NCI-H69 (cell line): ENCODE data around the gene CEP170B.
"Not testable (repeated sequence)": the region's sequence is repeated elsewhere in the genome, so short reads cannot be mapped to it uniquely, and the experiment has no call there.

Experiments
- DNase-seq: peaks from one replicate; lab custom pipeline; 2025; lab: John Stamatoyannopoulos, UW

The CEP170B gene

DNA sequence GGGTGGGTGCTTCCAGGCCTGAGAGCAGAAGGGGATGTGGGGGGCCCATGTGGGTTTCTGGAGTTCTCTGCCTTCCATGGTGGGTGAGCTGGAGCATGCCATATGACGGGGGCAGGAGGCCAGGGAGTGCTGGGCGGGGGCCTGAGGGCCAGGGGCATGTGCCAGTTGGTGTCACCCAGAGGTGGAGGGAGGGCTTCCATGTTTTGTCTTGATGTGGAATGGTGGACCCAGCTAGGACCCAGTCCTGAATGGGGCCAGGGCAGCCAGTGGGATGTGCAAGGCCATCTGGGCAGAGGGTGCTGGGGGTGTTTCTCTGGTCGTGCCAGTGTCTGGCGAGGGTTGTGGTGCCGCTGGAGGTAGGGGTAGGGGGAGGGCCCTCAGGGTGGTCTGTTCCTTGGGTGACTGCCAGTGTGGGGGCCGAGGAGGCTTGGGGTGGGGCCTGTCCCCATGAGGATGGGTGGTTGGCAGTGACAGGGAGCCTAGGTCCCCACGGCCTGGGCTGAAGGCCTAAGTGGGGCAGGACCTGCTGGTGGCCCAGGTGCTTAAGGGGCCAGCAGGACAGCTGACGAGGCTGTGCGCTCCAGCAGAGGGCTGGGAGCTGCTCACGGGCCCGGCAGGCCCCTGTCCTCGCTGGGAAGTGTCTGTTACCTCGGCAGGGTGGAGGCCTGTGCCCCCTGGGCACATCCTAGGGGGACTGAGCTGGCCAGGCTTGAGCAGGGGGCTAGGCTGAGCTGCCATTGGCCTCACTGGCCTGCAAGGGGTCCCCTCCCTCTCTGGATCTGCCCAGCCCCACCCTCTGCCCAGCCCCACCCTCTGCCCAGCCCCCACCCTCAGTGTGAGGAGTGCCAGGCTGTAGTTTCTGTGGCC is 26.8 kb downstream of the CEP170B start:
- DNase-seq: no peak

DNA sequence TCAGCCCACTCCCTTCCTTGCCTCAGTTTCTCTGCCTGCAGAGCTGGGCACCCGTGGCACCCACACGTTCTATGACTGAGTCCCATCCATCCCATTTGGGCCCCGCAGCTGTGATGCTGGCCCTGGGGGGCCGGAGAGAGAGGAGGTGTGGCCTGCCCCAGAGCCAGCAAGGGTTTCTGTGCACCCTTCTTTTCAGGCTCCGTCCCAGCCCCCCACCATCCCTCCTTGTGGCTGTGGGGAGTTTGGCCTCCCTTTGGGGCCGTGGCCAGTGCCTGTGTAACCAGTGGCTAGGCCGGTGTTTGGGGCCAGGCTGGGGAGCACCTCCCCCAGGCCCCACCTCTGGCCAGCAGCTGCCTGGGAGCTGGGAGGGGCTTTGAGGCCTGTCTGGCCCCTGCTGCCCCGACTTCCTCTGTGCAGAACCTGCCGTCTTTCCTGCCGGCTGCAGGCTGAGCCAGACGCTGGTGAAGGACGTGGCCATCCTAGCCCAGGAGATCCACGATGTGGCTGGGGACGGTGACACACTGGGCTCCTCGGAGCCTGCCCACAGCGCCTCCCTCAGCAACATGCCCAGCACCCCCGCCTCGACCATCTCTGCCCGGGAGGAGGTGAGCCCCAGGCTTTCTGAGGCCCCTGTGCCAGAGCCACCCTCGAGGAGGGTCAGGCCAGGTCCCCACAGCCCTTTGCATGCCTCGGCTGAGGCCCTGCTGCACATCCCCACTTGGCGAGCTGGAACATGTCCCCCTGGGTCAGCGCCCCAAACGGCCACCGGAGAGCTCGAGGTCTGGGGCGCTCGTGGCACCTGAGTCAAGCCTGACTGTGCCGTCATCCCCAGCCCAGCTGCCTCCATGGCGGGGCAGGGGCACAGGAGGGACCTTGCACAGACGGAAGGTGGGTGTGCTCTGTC is 27.7 kb downstream of the CEP170B start:
- DNase-seq: peak; percentile 33

DNA sequence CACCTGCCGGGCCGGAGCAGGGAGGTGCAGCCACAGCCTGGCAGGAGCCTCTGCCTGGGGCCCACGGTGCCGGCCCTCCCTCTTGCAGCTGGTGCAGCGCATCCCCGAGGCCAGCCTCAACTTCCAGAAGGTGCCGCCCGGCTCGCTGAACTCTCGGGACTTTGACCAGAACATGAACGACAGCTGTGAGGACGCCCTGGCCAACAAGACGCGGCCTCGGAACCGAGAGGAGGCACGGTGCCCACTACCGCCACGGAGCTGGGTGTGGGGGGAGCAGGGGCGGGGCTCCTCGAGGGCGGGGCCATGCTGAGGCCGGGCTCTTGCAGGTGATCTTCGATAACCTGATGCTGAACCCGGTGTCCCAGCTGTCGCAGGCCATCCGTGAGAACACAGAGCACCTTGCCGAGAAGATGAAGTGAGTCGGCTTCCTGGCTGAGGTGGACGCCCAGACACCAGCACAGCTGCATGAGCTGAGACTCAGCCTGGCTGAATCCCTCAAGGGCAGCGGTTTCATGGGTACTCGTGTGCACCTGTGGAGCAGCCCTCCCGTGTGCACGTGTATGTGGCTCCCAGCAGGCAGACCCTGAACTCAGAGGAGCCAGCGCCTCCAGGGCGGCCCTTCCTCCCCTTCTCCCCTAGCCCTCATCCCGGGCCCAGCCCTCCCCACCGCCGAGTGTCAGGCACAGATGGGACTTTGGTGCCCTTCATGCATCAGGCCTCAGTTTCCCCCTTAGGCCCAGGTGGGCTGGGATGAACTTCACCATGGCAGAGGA is 28.6 kb downstream of the CEP170B start:
- peak; percentile 43 for DNase-seq

DNA sequence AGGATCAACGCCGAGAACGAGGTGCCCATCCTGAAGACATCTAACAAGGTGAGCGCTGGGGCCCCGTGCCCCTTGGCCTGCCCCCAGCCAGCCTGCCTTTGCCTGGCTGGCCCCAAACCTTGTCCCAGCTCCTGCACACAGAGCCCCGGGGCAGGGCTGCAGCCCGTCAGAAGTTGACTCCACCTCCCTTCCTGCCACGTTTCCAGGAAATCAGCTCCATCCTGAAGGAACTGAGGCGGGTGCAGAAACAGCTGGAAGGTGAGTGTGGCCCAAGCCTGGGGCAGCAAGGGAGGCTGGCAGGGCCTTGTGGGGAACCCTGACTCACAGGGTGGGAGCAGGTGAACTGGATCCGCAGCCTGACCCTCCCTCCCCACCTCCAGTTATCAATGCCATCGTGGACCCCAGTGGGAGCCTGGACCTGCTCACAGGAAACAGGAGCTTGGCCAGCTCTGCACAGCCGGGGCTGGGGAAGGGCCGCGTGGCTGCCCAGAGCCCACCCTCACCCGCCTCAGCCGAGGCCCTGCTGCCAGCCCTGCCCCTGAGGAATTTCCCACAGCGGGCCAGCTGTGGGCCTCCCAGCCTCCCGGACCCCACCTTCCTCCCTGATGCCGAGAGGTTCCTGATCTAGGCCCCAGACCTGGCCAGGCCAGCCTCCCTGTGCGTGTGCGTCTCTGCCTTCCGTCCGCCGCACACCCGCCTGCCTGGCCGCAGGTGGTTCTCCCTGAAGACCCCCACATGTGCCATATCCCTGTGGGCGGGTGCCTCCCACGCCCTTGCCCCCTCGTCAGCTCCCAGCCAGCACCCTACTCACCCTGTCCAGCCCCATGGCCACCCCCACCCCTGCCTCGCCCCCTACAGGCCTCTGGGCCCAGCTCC is 29.5 kb downstream of the CEP170B start:
- DNase-seq: no peak

DNA sequence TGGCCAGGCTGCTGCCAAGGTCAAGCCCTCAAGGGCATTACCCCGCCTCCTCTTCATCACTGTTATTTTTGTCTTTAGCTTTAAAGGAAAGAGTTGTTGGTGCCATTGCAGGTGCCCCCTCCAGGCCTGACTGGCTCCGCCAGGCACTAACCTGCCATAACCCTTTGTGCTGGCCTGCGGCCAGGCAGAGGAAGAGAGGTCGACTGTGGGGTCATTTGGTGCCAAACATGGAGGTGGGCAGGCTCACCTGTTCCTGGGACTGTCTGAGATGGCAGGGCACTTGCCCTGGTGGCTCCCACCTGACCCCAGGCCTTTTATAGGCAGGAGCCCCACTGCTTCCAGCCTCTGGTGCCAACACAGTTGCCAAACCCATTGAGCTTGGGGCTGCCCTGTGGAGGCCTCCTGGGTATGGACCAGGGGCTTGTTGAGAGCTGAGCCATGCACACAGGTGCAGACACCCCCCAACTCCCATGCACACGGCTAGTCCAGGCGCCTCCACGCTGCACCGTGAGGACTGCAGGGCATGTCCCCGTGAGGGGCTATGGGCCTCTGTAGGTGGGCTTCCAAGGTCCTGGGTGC is 30.2 kb downstream of the CEP170B start:
- DNase-seq: no peak

DNA sequence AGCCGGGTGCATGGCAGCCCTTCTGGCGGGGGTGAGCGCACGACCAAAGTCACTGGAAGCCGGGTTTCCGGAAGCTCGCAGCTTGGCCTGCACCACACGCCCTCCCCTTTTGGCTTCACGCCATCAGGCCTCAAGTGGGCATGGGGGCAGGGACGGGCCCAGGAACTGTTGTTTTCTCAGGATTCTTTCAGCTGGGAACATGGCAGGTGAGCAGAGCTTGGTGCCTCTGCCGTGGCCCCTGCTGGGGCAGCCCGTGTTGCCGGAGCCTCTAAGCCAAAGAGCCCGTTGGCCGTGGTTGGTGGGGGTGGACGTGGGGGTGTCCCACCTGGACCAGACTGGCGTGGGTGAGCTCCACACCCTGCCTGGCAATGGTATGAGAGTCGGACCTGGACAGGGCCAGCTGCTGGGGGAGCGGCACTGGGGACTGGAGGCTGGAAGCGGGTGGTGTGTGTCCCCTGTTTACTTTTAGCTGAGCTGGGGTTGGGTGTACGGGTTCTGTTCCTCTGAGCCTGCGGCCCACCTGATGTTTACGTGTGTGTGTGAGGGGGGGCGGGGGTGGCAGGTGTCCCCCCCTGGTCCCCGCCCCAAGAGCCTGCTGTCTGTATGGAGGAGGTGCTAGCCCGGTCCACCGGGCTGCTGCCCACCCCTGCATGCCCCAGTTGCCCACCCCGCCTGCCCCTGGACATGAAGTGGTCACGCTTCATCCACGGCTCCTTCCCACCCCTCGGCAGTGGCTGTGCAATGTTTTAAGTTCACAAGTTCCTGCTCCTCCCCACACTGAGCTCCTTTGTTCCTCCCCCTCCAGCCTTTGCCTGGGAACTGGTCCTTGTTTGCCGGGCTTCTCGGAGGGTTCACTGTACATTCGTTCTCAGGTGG is 31.0 kb downstream of the CEP170B start:
- peak; percentile 94 for DNase-seq

DNA sequence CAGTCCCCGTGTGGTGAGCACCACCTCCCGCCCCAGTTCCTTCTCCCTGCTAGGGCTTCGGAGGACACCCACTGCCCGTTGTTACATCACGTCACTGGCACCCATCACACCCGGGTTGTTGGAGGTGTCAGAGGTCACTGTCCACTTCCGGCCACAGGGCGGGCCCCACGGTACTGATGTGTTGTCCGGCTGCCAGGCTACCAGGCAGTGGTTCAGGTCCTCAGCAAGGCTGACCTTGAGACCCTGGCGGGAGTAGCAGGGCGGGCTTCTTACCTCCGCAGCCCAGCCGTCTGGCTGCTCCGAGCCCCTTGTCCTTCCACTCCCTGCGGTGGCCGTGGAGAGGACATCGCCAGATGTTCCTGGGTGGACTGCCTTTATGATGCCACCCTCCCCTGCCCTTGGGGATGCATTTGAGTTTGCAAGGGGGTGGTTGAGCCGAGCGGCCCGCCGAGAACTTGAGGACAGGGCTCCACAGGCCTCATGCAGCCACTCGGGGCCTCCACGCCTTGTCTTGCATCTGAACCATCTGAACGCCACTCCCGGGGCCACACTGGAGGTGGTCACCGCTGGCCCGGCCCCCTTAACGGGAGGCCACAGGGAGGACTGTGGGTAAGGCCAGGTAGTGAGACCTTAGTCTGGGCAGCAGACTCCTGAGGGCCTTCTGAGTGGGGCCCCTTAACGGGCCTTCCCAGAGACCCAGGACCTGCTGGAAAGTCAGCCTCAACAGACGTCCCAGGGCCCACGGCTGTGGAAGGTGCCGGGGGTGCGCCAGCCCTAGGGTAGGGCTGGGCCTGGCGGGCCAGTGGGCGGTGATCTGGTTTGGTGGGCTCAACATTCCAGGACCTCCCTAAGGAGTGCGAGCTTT is 32.5 kb downstream of the CEP170B start:
- no peak for DNase-seq

DNA sequence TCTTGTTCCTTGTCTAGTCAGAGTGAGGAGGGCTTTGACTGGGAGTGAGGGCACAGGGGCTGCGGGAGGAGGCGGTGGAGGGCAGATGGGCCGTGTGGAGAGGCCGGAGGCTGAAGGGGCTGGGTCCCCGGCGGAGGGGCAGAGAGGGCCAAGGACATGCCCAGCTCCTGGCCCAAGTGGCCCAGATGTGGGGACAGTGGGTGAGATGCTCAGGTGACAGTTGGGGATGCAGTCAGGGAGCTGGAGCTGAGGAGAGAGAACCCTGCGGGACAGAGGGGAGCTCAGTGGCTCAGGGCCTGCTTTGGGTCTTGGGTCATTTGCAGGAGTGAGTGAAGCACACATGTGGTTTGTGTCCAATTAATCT is 33.1 kb downstream of the CEP170B start:
- no peak for DNase-seq

DNA sequence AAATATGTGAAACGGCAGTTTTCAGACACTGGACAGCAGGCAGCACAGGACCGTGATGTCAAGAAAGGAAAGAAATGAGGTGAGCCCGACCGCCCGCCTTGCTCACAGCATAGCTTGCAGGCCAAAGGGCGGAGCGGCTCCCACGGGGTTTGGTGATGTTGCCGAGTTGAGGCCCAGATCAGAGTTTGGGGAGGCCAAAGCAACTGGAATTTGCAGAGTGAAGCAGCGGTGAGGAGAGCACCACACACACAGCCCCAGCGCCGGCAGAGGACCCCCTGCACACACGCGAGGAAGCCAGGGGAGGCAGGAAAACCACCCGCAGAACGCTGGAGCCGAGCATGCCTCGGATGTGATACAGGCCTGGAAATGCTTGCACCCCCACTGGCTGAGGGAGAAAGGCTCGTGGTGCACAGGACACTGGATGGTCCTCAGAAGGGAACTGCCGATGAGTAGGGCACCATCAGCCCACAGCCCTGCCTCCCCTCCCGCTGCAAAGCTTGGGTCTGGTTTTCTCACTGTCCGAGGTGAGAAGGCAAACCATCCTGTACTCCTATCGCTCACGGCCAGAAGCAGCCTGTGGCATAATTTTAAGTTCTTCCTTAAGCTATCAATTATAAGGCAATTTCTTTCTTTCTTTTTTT is 33.9 kb downstream of the CEP170B start:
- no peak for DNase-seq

DNA sequence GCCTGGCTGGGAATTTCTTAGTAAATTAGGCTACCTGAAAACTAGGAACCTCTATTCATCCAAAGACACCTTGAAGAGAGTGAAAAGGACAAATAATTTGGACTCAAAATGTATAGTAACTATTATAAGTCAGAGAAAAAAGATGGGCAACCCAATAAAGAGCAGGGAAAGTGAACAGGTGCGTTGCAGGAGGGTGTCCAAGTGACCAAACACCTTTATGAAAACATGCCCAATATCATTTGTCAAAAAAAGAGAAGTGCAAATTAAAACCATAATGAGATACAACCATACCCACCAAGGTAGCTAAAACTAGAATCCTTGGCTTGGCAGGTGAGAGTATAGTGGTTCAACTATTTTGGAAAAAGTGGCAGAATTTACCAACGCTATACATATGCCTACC is 34.7 kb downstream of the CEP170B start:
- DNase-seq: no peak

DNA sequence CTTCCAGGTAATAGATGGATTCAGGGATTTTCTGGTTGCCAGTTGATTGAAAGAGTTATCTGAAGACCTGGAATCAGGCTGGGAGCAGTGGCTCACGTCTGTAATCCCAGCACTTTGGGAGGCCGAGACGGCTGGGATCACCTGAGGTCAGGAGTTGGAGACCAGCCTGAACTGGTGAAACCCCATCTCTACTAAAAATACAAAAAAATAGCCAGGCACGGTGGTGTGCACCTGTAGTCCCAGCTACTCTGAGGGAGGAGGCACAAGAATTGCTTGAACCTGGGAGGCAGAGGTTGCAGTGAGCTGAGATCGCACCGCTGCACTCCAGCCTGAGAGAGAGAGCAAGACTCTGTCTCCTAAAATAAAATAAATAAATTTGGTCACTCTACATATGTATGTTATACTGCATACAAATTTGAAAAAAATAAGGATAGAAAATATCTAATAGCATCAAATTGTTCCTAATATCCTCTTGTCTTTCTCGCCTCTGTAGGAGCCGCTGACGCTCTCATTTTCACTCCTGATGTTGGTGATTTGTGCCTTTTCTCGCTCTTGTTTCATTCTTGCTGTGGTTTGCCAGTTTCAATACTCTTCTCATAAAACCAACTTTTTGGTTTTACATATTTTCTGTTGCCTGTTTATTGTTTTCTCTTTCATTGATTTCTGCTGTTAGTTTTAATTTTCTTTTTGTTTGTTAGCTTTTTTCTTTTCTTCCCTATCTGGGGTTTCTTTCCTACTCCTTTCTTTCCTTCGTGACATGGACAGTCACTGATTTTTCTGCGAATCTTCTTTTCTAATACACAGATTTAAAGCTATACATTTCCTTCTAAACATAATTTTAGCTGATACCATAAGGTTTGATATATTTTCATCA is 35.8 kb downstream of the CEP170B start:
- no peak for DNase-seq

DNA sequence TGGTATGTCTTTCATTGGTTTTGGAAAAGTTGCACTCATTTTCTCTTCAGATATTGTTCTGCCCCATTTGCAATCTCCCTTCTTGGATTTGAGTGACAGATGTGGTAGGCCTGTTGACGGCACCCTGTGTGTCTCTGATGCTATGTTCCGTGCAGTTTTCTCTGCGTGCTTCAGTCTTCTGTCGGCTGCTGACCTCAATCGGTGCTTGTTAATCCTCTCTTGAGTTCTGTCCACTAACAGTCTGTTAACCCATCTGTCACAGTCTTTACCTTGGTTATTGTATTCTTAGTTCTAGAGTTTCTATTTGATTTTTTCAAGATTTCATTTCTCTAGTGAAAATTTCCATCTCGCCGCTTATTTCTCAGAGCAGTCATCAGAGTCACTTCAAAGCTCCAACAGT is 38.9 kb downstream of the CEP170B start:
- DNase-seq: no peak

DNA sequence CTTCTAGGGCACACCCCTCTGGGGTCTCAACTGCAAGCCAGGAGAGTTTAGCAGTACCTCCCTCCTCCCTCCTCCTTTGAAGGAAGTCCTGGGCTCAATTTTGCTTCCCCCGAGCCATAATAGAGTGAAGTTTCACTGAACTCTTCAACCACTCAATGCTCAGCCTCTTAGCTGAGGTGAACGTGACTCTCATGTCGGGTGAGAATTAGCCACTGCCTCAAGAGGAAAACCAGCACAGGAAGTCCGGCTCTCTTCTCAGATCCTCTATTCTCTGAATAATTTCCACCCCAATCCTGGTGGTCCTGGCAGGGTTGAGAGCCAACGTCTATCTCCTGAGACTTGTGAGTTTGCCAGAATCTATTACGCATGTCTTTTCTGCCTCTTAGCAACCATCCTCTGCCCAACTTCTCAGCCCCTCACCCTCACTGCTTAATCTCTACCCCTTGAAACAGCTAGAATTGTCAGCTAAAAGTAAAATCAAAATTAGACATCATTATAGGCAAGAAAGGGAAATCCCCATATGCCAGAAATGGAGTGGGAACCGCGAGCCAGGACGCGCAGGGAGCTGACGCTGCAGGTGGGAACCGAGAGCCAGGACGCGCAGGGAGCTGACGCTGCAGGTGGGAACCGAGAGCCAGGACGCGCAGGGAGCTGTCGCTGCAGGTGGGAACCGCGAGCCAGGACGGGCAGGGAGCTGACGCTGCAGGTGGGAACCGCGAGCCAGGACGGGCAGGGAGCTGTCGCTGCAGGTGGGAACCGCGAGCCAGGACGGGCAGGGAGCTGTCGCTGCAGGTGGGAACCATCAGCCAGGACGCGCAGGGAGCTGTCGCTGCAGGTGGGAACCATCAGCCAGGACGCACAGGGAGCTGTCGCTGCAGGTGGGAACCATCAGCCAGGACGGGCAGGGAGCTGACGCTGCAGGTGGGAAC is 39.8 kb downstream of the CEP170B start:
- DNase-seq: peak; percentile 18

DNA sequence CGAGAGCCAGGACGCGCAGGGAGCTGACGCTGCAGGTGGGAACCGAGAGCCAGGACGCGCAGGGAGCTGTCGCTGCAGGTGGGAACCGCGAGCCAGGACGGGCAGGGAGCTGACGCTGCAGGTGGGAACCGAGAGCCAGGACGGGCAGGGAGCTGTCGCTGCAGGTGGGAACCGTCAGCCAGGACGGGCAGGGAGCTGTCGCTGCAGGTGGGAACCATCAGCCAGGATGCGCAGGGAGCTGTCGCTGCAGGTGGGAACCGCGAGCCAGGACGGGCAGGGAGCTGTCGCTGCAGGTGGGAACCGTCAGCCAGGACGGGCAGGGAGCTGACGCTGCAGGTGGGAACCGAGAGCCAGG is 40.5 kb downstream of the CEP170B start:
- not testable (repeated sequence) for DNase-seq

DNA sequence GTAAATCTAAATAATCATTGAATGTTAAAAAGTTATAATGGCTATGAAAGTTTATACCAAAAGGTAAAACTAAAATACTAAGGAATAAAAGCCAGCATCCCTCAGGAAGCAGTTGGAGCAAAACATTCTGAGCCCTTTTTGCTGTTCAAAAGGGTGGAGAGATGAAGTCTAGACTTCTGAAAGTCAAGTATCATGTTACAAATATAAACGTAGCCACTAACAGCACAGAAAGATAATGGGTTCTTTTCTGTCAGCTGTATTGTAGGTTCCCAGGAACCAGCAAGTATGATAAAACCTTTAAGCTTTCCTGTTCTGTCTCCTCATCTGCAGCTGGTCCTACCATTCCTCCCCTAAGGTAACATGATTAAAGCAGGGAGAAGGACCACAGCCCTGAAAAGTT is 43.2 kb downstream of the CEP170B start:
- DNase-seq: no peak

DNA sequence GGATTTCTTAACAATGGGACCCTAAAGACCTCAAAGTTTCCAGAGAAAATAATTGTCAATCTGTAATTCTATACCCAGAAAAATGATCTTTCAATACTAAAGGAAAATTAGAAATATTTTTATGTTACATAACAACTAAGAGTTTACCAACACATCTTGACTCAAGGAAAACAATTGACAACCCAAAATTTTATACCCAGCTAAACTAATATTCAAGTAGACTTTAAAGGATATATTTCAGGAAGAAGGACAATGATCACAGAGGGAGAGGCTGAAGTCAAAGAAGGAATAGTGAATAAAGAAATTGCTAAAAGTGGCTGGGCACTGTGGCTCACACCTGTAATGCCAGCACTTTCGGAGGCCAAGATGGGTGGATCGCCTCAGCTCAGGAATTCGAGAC is 47.0 kb downstream of the CEP170B start:
- DNase-seq: no peak
